C4-2B (cell line): ENCODE measurements around the gene TGIF2.

Experiments used
- CTCF ChIP-seq: fragments of 450-650 bp; conservative IDR thresholded peaks from 2 replicates; pipeline ENCODE4 v1.5.1; 2017; ENCODE audit warnings: mild to moderate bottlenecking
- ZFX ChIP-seq: fragments of 450-650 bp; IDR thresholded peaks from 2 replicates; pipeline ENCODE4 v1.6.1; 2017

DNA sequence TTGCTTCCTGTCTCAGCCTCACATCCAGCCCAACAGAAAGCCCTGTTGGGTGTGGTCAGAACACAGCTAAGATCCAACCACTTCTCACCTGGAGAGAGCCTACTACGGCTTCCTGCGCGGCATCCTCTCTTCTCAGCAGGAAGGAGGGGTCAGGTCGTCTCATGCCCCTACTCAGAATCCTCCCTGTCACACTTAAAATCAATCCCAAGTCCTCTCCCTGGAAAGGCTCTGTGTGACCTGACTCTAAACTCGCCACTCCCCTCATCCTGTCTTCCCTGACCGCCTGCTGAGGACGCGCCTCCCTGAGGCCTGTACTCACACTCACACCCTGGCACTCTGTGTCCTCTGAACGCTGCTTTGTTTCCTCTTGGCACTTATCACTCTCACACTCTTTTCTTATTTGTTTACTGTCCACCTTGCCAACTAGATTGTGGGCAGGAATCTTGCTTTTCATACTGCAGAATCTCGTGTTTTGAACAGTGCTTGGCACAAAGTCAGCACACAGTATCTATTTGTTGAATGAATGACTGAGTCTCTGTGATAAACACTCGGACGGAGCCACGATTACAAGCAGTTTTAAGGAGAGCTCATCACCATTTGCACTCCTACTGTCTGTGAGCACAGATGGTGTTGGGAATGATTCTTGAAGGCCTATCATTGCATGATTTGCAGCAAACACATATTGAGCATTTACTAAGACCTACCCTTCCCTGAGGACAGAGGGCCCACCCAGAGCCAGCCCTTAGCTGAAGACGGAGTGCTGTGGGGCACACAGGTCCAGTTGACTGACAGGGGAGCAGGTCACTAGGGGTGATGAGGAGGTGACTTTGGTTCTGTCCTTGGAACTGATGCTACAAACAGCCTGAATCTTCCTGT is 50.9 kb downstream of the TGIF2 start:
- TF ChIP-seq CTCF (no peak; the same call in 1 of the 2 replicates), ZFX (no peak)
